ENCODE results near the gene GYS2.
"Not testable (repeated sequence)": the region's sequence is repeated elsewhere in the genome, so short reads cannot be mapped to it uniquely, and the experiment has no call there.

Gene GYS2

GRCh38 chr12:21600196-21600595 is 4.5 kb downstream of the GYS2 start:
- DNase-seq = no peak

GRCh38 chr12:21599143-21599999 is 5.3 kb downstream of the GYS2 start:
- no peak for DNase-seq

GRCh38 chr12:21598651-21599050 is 6.0 kb downstream of the GYS2 start:
- DNase-seq = no peak

GRCh38 chr12:21595356-21595755 is 9.3 kb downstream of the GYS2 start:
- DNase-seq = not testable (repeated sequence)

GRCh38 chr12:21585485-21585884 is 19.2 kb downstream of the GYS2 start:
- DNase-seq = no peak

- DNase-seq = not testable (repeated sequence)
Measured at GRCh38 chr12:21584403-21585182, 20.1 kb downstream of the GYS2 start.

- DNase-seq = no peak
Measured at GRCh38 chr12:21583587-21583986, 21.1 kb downstream of the GYS2 start.

GRCh38 chr12:21580748-21581516 is 23.7 kb downstream of the GYS2 start:
- no peak for DNase-seq

GRCh38 chr12:21577516-21577915 is 27.1 kb downstream of the GYS2 start:
- no peak for DNase-seq

GRCh38 chr12:21576431-21576830 is 28.2 kb downstream of the GYS2 start:
- no peak for DNase-seq

- no peak for DNase-seq
Measured at GRCh38 chr12:21573733-21574358, 30.8 kb downstream of the GYS2 start.

GRCh38 chr12:21571046-21571445 is 33.6 kb downstream of the GYS2 start:
- DNase-seq = no peak

- DNase-seq = no peak
Measured at GRCh38 chr12:21568115-21568514, 36.5 kb downstream of the GYS2 start.

GRCh38 chr12:21566907-21567394 is 37.7 kb downstream of the GYS2 start:
- DNase-seq = no peak

GRCh38 chr12:21566223-21566906 is 38.3 kb downstream of the GYS2 start:
- no peak for DNase-seq

- DNase-seq = no peak
Measured at GRCh38 chr12:21562859-21563258, 41.8 kb downstream of the GYS2 start.

- DNase-seq = peak; percentile 65
Measured at GRCh38 chr12:21561158-21561557, 43.5 kb downstream of the GYS2 start.

GRCh38 chr12:21559855-21560569 is 44.6 kb downstream of the GYS2 start:
- DNase-seq = peak; percentile 49

- no peak for DNase-seq
Measured at GRCh38 chr12:21558100-21558679, 46.5 kb downstream of the GYS2 start.

- DNase-seq = no peak
Measured at GRCh38 chr12:21553329-21553675, 51.3 kb downstream of the GYS2 start.
